ENCODE data around the gene TSC22D4. TPM values are rescaled to one million over a fixed set of nuclear protein-coding genes. Genes with fewer than 3 reads are reported as not detected.
A peak's percentile ranks its signal among the peaks of the same experiment; 100 is the strongest.

The TSC22D4 gene
- total and polyA plus RNA-seq, 2 experiments from 2014 or later: 14.6 to 24.9 TPM

- H3K4me1 ChIP-seq (ENCODE audit: insufficient read depth): 0 out of 2 replicates have a peak, but pooled peaks cover 3% of the 10 kb centered on the region
- H3K36me3 ChIP-seq (ENCODE audit: insufficient read depth): no peaks in the 10 kb centered on the region
- no peaks in the 10 kb centered on the region for H3K9me2 ChIP-seq (ENCODE audit: insufficient read depth)
- H3K4me2 ChIP-seq: no peak overlapping the region
- no peaks in the 10 kb centered on the region for H4K20me1 ChIP-seq (replicated peaks; ENCODE audit: insufficient read depth)
- H3F3A ChIP-seq (replicated peaks; ENCODE audit: low read depth): no peaks in the 10 kb centered on the region
- H3K79me2 ChIP-seq (replicated peaks; ENCODE audit: insufficient read depth): no peaks in the 10 kb centered on the region
- TF ChIP-seq EZH2phosphoT487 (IDR thresholded peaks at IDR 0.05; ENCODE audit: unreplicated experiment): no peak
- TF ChIP-seq REST (IDR thresholded peaks at IDR 0.05; ENCODE audit: unreplicated experiment): no peak
- TF ChIP-seq ZNF114 (CRISPR knock-in tag; IDR thresholded peaks at IDR 0.05): no peak
- no peak for TF ChIP-seq ETS1 (IDR thresholded peaks at IDR 0.05)
- no peak for TF ChIP-seq NANOG (IDR thresholded peaks at IDR 0.05; ENCODE audit: borderline replicate concordance)
- no peak for TF ChIP-seq ZNF462 (CRISPR knock-in tag; IDR thresholded peaks at IDR 0.05)
- TF ChIP-seq EZH2 (IDR thresholded peaks at IDR 0.05; ENCODE audit: low read depth, unreplicated experiment): no peak
- TF ChIP-seq ZNF331 (CRISPR knock-in tag; IDR thresholded peaks at IDR 0.05; ENCODE audit: low read depth): no peak
- no peak for TF ChIP-seq CREB1 (CRISPR knock-in tag; IDR thresholded peaks at IDR 0.05; ENCODE audit: low read depth)
- no peak for TF ChIP-seq CTCF (conservative IDR thresholded peaks at IDR 0.05; ENCODE audit: low read depth in 2 of 2)
- no peak for TF ChIP-seq STAT1 (IDR thresholded peaks at IDR 0.05; ENCODE audit: unreplicated experiment)
- TF ChIP-seq JUNB (IDR thresholded peaks at IDR 0.05; ENCODE audit: unreplicated experiment): no peak
- TF ChIP-seq POLR2AphosphoS5 (IDR thresholded peaks at IDR 0.05; ENCODE audit: low read depth): no peak
- H3K4me3 ChIP-seq: no peak overlapping the region
- Mint-ChIP-seq H3K27me3 (ENCODE audit: insufficient read depth, low read depth, poor library complexity) (peaks cover 4% of the 10 kb centered on the region), H3K4me3 (no peak overlapping the region), H3K9me3 (no peaks in the 10 kb centered on the region; the same call in 2 of the 3 replicates), H3K27ac (no peak overlapping the region), H3K36me3 (ENCODE audit: low read depth) (no peaks in the 10 kb centered on the region), H3K4me1 (no peaks in the 10 kb centered on the region)
- ATAC-seq: peak; percentile 43; the same call in 2 of the 3 replicates
- H2AFZ ChIP-seq: peak overlapping the region; percentile 40; the same call in 1 of the 2 replicates
- no peaks in the 10 kb centered on the region for H3K27me3 ChIP-seq (ENCODE audit: insufficient read depth)
- DNase-seq (ENCODE audit: low spot score): peak; percentile 25
- H3K27ac ChIP-seq (ENCODE audit: low read depth): no peak overlapping the region
These were observed 37.3 kb upstream of the TSC22D4 start for GRCh38 chr7:100516135-100516812.
